ENCODE measurements around the gene RGPD4.

The RGPD4 gene

GRCh38 chr2:107932488-107932887, 105.8 kb downstream of the RGPD4 start:
- DNase-seq: no peak

GRCh38 chr2:107932979-107933378, 106.3 kb downstream of the RGPD4 start:
- DNase-seq: no peak

GRCh38 chr2:107936433-107937359, 110.0 kb downstream of the RGPD4 start:
- no peak for DNase-seq

All from NCI-H524 treated with DMSO at 0.1 percent for 48 hours (cell line).